ENCODE measurements around the gene VTI1A.
A peak's percentile ranks its signal among the peaks of the same experiment; 100 is the strongest.

The VTI1A gene

GRCh38 chr10:112525200-112525599, 78.2 kb downstream of the VTI1A start:
- Histone ChIP-seq H3K4me3 (ENCODE audit: extremely low read depth, insufficient read depth, low read length, poor library complexity, severe bottlenecking) (no peak overlapping the region), H3K36me3 (ENCODE audit: control insufficient read depth, insufficient read depth, low read length) (no peaks in the 10 kb centered on the region), H3K27ac (ENCODE audit: low read depth, low read length, severe bottlenecking) (no peak overlapping the region), H3K4me1 (ENCODE audit: control insufficient read depth, insufficient read depth, low read length, poor library complexity, severe bottlenecking) (peaks cover 36% of the 10 kb centered on the region), H3K9me3 (ENCODE audit: control insufficient read depth, low read length) (no peaks in the 10 kb centered on the region)
- WGBS, 2 experiments (ENCODE audit: insufficient coverage in 2 of 2): no CpG with 5 or more reads among the region's 3 CpGs

- no peak overlapping the region for H3K4me3 ChIP-seq (ENCODE audit: extremely low read depth, insufficient read depth, low read length, poor library complexity, severe bottlenecking)
- H3K9me3 ChIP-seq (ENCODE audit: control insufficient read depth, low read length): no peaks in the 10 kb centered on the region
- H3K36me3 ChIP-seq (ENCODE audit: control insufficient read depth, insufficient read depth, low read length): no peaks in the 10 kb centered on the region
- H3K27ac ChIP-seq (ENCODE audit: low read depth, low read length, severe bottlenecking): peak overlapping the region; percentile 3
- peaks cover 36% of the 10 kb centered on the region for H3K4me1 ChIP-seq (ENCODE audit: control insufficient read depth, insufficient read depth, low read length, poor library complexity, severe bottlenecking)
- 74% methylated on average over 2 of the region's 3 CpGs; no CpG with 5 or more reads in 1 of the 2 experiments for WGBS, 2 experiments (ENCODE audit: insufficient coverage in 2 of 2)
Measured at GRCh38 chr10:112526139-112526538, 79.1 kb downstream of the VTI1A start.

GRCh38 chr10:112526906-112527305, 79.9 kb downstream of the VTI1A start:
- peaks cover 36% of the 10 kb centered on the region for H3K4me1 ChIP-seq (ENCODE audit: control insufficient read depth, insufficient read depth, low read length, poor library complexity, severe bottlenecking)
- no peak overlapping the region for H3K4me3 ChIP-seq (ENCODE audit: extremely low read depth, insufficient read depth, low read length, poor library complexity, severe bottlenecking)
- no peak overlapping the region for H3K27ac ChIP-seq (ENCODE audit: low read depth, low read length, severe bottlenecking)
- 78 to 80% methylated on average over 1 to 3 of the region's 10 CpGs for WGBS, 2 experiments (ENCODE audit: insufficient coverage in 2 of 2)
- no peaks in the 10 kb centered on the region for H3K9me3 ChIP-seq (ENCODE audit: control insufficient read depth, low read length)
- no peaks in the 10 kb centered on the region for H3K36me3 ChIP-seq (ENCODE audit: control insufficient read depth, insufficient read depth, low read length)

- no peak overlapping the region for H3K4me3 ChIP-seq (ENCODE audit: extremely low read depth, insufficient read depth, low read length, poor library complexity, severe bottlenecking)
- WGBS, 2 experiments (ENCODE audit: insufficient coverage in 2 of 2): no CpG with 5 or more reads among the region's 1 CpG
- no peaks in the 10 kb centered on the region for H3K9me3 ChIP-seq (ENCODE audit: control insufficient read depth, low read length)
- H3K4me1 ChIP-seq (ENCODE audit: control insufficient read depth, insufficient read depth, low read length, poor library complexity, severe bottlenecking): peaks cover 36% of the 10 kb centered on the region
- H3K36me3 ChIP-seq (ENCODE audit: control insufficient read depth, insufficient read depth, low read length): no peaks in the 10 kb centered on the region
- no peak overlapping the region for H3K27ac ChIP-seq (ENCODE audit: low read depth, low read length, severe bottlenecking)
Measured at GRCh38 chr10:112528235-112528634, 81.2 kb downstream of the VTI1A start.

GRCh38 chr10:112531421-112531820, 84.4 kb downstream of the VTI1A start:
- H3K4me1 ChIP-seq (ENCODE audit: control insufficient read depth, insufficient read depth, low read length, poor library complexity, severe bottlenecking): peaks cover 28% of the 10 kb centered on the region

GRCh38 chr10:112532189-112532588, 85.2 kb downstream of the VTI1A start:
- H3K27ac ChIP-seq (ENCODE audit: low read depth, low read length, severe bottlenecking): no peak overlapping the region

More at GRCh38 chr10:112531421-112531820, 84.4 kb downstream of the VTI1A start:
- Histone ChIP-seq H3K36me3 (ENCODE audit: control insufficient read depth, insufficient read depth, low read length) (no peaks in the 10 kb centered on the region), H3K9me3 (ENCODE audit: control insufficient read depth, low read length) (no peaks in the 10 kb centered on the region), H3K4me3 (ENCODE audit: extremely low read depth, insufficient read depth, low read length, poor library complexity, severe bottlenecking) (no peak overlapping the region), H3K27ac (ENCODE audit: low read depth, low read length, severe bottlenecking) (no peak overlapping the region)
- 89 to 94% methylated on average over 3 to 4 of the region's 6 CpGs for WGBS, 2 experiments (ENCODE audit: insufficient coverage in 2 of 2)

GRCh38 chr10:112532956-112533355, 85.9 kb downstream of the VTI1A start:
- WGBS, 2 experiments (ENCODE audit: insufficient coverage in 2 of 2): no CpG with 5 or more reads among the region's 2 CpGs
- Histone ChIP-seq H3K4me1 (ENCODE audit: control insufficient read depth, insufficient read depth, low read length, poor library complexity, severe bottlenecking) (peaks cover 27% of the 10 kb centered on the region), H3K27ac (ENCODE audit: low read depth, low read length, severe bottlenecking) (no peak overlapping the region), H3K9me3 (ENCODE audit: control insufficient read depth, low read length) (no peaks in the 10 kb centered on the region), H3K36me3 (ENCODE audit: control insufficient read depth, insufficient read depth, low read length) (no peaks in the 10 kb centered on the region), H3K4me3 (ENCODE audit: extremely low read depth, insufficient read depth, low read length, poor library complexity, severe bottlenecking) (no peak overlapping the region)

More at GRCh38 chr10:112532189-112532588, 85.2 kb downstream of the VTI1A start:
- H3K36me3 ChIP-seq (ENCODE audit: control insufficient read depth, insufficient read depth, low read length): no peaks in the 10 kb centered on the region
- WGBS, 2 experiments (ENCODE audit: insufficient coverage in 2 of 2): 90% methylated on average over 2 of the region's 6 CpGs; no CpG with 5 or more reads in 1 of the 2 experiments
- H3K4me1 ChIP-seq (ENCODE audit: control insufficient read depth, insufficient read depth, low read length, poor library complexity, severe bottlenecking): peaks cover 27% of the 10 kb centered on the region
- no peaks in the 10 kb centered on the region for H3K9me3 ChIP-seq (ENCODE audit: control insufficient read depth, low read length)
- H3K4me3 ChIP-seq (ENCODE audit: extremely low read depth, insufficient read depth, low read length, poor library complexity, severe bottlenecking): no peak overlapping the region

GRCh38 chr10:112533916-112534315, 86.9 kb downstream of the VTI1A start:
- H3K4me1 ChIP-seq (ENCODE audit: control insufficient read depth, insufficient read depth, low read length, poor library complexity, severe bottlenecking): peaks cover 20% of the 10 kb centered on the region
- no peaks in the 10 kb centered on the region for H3K9me3 ChIP-seq (ENCODE audit: control insufficient read depth, low read length)
- no peak overlapping the region for H3K4me3 ChIP-seq (ENCODE audit: extremely low read depth, insufficient read depth, low read length, poor library complexity, severe bottlenecking)
- H3K36me3 ChIP-seq (ENCODE audit: control insufficient read depth, insufficient read depth, low read length): no peaks in the 10 kb centered on the region
- no peak overlapping the region for H3K27ac ChIP-seq (ENCODE audit: low read depth, low read length, severe bottlenecking)
- WGBS, 2 experiments (ENCODE audit: insufficient coverage in 2 of 2): 80 to 83% methylated on average over 1 of the region's 1 CpG

GRCh38 chr10:112535531-112535951, 88.5 kb downstream of the VTI1A start:
- Histone ChIP-seq H3K36me3 (ENCODE audit: control insufficient read depth, insufficient read depth, low read length) (no peaks in the 10 kb centered on the region), H3K4me3 (ENCODE audit: extremely low read depth, insufficient read depth, low read length, poor library complexity, severe bottlenecking) (no peak overlapping the region), H3K4me1 (ENCODE audit: control insufficient read depth, insufficient read depth, low read length, poor library complexity, severe bottlenecking) (peaks cover 20% of the 10 kb centered on the region), H3K9me3 (ENCODE audit: control insufficient read depth, low read length) (no peaks in the 10 kb centered on the region), H3K27ac (ENCODE audit: low read depth, low read length, severe bottlenecking) (no peak overlapping the region)
- 60% methylated on average over 1 of the region's 3 CpGs; no CpG with 5 or more reads in 1 of the 2 experiments for WGBS, 2 experiments (ENCODE audit: insufficient coverage in 2 of 2)

GRCh38 chr10:112536663-112537062, 89.6 kb downstream of the VTI1A start:
- Histone ChIP-seq H3K27ac (ENCODE audit: low read depth, low read length, severe bottlenecking) (no peak overlapping the region), H3K4me3 (ENCODE audit: extremely low read depth, insufficient read depth, low read length, poor library complexity, severe bottlenecking) (no peak overlapping the region), H3K36me3 (ENCODE audit: control insufficient read depth, insufficient read depth, low read length) (no peaks in the 10 kb centered on the region), H3K4me1 (ENCODE audit: control insufficient read depth, insufficient read depth, low read length, poor library complexity, severe bottlenecking) (peaks cover 20% of the 10 kb centered on the region), H3K9me3 (ENCODE audit: control insufficient read depth, low read length) (no peaks in the 10 kb centered on the region)
- WGBS, 2 experiments (ENCODE audit: insufficient coverage in 2 of 2): no CpG with 5 or more reads among the region's 8 CpGs

- 89 to 93% methylated on average over 4 to 5 of the region's 7 CpGs for WGBS, 2 experiments (ENCODE audit: insufficient coverage in 2 of 2)
- Histone ChIP-seq H3K4me1 (ENCODE audit: control insufficient read depth, insufficient read depth, low read length, poor library complexity, severe bottlenecking) (peaks cover 20% of the 10 kb centered on the region), H3K9me3 (ENCODE audit: control insufficient read depth, low read length) (no peaks in the 10 kb centered on the region), H3K36me3 (ENCODE audit: control insufficient read depth, insufficient read depth, low read length) (no peaks in the 10 kb centered on the region), H3K27ac (ENCODE audit: low read depth, low read length, severe bottlenecking) (no peak overlapping the region), H3K4me3 (ENCODE audit: extremely low read depth, insufficient read depth, low read length, poor library complexity, severe bottlenecking) (no peak overlapping the region)
Measured at GRCh38 chr10:112538168-112538567, 91.2 kb downstream of the VTI1A start.

Data from mesodermal cell (in vitro differentiated cells).